HG02759 (cell line): ENCODE data around the gene SMAD7.

Experiments used
- ATAC-seq: cut with Tn5 transposase; IDR thresholded peaks from one replicate; pipeline ENCODE4 v1.9.1; 2021; ENCODE audit warnings: mild to moderate bottlenecking, moderate library complexity; ENCODE audit not compliant: unreplicated experiment

SMAD7 gene

DNA sequence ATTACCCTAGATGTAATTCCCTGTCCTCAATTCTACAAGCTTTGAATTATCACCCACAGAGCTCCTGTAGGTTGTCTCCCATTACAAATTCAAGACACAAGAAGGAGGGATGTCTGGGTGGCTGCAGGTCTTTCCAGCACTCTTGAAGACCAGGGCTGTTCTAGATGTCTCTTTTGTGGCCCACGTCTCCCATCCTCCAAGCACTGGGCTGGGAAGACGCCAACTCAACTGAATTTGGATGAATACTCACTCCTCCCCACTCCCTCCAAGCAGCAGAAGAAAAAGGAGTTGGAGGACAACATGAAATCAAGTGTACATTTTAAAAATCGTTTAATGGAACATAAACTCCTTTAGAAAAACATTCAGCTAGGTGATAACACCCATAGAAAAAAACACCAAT lies 31.2 kb downstream of the SMAD7 start:
- no peak for ATAC-seq

DNA sequence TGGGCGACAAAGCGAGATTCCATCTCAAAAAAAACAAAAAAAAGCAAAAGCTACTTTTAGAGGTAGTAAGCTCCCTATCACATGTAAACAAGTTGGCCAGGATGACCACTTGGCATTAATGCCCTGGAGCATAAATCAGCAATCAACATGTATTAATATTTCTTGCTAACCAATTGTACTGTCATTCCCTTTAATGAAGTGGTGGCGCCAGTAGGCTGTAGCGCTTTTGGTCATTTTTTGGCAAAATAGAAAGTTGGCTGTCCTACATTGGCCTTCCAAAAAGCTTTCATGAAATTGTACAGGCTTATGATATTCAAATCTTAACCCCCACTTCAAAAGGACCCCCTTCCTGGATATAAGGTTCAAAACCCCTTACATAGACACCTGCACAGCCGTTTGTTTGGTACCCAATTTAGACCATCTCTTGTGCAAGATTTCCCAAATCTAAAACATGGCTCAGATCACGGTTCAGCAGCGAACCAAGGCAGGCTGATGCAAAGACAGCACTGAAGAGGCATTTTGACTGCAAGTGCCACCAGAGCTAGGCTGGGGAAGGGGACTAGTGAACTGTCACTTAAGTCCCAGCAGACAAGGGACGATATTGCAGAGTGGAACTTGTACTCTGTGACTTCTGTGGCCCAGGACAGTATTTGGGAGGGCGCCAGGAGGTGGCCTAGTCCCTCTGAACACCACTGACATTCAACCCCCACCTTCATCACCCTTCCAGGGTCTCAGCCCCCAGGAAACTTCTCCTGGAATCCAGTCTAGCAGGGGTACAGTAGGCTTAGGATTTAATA lies 31.9 kb downstream of the SMAD7 start:
- ATAC-seq, result no peak

DNA sequence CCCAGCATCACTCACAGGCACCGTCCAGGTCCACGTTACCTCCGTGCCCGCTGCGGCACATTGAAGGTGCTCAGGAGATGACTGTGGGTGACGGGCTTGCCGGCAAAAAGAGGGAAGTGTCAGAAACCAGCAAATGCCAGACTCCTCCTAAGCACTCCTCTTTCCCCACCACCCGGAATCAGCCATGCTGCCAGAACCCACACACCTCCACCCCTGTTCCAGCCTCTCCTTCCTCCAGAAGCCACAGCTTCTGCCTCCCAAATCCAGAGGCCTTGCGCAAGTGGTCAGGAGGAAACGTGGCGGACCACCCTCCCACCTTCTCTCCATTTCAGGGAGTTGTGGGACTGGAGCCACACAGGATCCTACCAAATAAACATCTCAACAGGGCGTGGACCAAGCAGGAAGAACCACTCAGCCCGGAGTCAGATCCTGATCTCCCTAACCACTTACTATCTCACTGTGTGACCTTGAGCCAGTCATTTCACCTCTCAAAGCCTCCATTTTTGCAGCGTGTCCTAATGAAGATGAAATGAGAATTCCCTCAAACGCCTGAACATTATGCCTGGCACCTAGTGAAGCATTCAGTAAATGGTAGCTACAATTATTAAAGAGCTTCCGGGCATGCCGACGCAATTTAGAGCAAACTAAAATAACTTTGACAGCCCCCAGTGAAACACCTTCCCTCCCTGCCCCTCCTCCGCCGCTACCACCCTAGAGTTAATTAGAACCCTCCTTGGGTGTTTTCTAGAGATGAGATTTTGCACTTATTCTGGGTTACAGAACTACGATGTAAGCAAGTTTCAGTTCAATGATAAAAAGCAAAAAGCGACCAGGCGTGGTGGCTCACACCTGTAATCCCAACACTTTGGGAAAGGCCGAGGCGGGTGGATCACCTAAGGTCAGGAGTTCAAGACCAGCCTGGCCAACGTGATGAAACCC lies 32.9 kb downstream of the SMAD7 start:
- no peak for ATAC-seq

DNA sequence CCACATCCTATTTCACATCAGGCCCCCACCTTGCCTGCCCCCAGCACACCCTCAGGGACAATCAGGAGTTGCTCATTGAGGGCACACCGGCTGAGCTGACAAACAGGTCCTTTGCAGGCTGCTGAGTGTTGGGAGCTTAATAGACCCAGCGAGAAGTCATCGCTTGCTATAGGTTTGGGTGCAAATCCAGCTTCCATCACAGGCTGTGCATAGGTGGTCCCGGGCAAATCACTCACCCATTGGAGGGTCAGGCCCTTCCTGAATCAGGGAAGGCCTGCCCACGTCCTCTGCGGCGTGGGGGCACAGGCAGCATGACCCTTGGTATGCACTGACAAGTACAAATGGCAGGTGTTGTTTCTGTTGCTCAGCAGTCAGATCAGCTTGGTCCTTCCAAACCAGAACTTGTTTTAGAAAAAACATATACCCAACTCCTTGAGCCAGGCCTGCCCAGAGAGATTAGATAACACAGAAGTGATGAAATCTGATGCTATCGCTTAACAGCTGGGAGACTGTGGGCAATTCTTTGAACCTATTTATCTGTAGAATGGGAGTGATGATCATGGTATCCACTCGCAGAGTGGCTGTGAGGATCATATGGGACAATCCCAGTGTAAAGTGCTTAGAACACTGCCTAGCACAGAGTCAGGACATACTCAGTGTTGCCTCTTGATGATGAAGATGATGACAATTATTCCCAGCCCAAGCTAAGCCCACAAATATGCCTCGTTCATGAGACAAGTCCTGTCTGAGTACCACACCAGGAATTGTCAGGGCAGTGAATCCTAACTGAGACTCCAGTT lies 34.9 kb downstream of the SMAD7 start:
- no peak for ATAC-seq

DNA sequence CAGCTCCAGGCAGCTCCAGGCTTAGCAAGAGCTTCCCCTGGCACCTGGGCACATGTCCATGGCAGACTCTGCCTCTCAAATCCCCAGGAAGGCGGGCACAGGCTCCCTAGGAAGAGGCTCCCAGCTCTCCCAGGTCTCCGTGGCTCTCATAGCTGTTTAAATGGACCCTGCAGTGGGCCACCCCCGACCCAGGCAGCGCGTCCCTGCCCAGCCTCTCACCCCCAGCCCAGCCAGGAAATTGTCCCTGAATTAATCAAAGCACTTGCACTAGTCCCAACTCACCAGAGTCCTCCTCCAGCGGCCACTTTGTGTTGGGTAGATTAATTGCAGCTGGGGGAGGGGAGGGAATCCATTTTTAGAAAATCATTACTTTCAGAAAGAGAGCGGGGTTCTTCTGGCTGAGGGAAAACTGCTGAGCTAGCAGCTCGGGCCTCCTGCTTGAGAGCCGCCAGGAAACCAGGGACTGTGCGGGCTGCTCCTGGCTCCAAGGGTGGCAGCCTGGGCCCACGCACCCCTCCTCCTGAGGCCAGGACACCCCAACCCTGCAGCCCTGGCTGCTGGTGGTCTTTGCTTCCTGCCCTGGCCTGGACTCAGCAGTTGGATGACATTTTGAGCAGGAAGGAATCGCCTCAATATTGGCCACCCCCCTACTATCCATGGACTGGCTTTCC lies 36.0 kb downstream of the SMAD7 start:
- no peak for ATAC-seq

DNA sequence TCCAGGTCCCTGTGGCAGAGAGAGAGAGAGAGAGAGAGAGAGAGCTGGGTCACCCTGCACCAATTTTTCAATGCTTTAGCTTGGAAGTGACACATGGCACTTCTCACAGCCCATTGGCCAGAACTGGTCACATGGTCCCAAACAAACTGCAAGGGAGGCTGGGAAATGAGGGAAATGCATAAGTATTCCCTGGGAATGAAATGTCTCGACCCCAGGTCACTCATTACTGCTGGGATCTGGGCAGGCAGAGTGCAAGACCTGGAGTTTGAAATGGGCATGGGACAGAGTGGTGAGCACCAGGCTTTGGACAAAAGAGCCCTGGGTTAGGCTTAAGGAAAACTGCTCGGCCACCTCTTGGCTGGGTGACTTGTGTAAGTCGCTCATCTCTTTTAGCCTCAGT lies 37.0 kb downstream of the SMAD7 start:
- no peak for ATAC-seq

DNA sequence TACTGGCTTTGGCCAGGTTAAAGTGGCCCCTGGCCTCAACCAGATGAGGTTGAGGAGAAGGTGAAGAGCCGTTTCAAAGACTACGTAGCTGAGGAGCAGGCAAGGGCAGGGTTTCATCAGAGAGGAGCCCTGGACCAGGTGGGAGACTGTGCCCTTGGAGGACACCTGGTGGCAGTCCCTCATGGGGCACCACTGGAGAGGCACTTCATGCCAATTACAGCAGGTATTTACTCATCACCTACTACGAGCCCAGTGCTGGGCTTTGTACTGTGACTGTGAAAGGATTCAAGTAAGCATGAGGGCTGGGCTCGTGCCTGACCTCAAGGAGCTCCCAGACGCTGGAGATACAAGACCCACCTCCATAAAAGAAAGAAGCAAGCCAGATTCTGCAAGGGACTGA lies 37.6 kb downstream of the SMAD7 start:
- peak; percentile 50 for ATAC-seq

DNA sequence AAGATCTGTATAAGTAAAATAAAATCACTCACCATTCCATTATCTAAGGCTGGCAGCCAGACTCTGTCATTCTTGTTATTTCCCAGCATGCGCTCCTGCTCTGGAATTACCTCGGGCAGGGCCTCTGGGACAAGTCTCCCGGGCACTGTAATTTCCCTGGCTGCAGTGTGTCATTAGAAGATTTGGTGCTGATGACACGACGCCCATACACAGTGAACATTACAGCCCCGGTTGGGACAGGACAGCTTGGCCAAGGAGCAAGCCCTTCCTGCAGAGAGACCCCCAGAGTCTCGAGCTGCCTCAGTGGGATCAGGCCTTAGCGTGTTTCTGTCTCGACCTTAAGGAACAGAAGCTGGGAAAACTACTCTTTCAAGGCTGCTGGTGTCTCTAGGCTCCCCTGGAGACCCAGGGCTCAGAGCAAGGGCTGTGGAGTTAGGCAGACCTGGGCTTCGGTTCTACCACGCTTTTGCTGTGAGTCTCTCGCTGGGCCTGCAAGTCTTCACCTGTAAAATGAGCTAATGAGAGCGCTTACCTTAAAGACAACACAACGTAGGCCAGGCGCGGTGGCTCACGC lies 39.7 kb downstream of the SMAD7 start:
- no peak for ATAC-seq

DNA sequence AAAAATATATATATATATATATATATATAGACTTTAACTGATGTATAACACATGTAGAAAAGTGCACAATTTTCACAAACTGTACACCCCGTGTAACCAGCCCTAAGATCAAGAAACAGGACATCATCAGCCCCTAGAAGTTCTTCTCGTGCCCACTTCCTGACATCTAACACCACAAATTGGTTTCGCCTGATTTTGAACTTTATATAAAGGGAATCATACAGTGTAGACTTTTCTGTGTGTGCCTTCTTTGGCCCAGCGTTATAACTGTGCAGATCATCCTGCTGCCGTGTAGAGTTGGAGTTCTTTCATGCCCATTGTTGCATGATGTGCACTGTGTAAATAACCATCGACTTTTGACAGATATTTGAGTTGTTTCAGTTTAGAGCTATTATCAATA lies 41.0 kb downstream of the SMAD7 start:
- no peak for ATAC-seq

DNA sequence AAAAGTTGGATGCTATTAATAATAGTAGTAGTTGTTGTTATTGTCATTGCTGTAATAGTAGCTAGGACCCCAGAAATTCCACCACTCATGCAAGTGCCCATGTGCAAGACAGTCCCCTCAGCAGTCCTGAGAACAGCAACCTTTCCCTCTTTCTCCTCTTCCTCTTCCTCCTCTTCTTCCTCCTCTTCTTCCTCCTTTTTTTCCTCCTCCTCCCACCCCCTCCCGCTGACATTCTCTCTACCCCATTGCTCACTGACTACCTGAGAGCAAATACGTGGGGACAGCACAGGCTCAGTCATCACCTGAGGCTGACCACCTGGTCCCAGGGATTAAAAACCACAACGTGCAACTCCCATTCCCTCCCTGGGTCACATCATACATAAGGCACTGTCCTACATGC lies 41.8 kb downstream of the SMAD7 start:
- ATAC-seq, result no peak

DNA sequence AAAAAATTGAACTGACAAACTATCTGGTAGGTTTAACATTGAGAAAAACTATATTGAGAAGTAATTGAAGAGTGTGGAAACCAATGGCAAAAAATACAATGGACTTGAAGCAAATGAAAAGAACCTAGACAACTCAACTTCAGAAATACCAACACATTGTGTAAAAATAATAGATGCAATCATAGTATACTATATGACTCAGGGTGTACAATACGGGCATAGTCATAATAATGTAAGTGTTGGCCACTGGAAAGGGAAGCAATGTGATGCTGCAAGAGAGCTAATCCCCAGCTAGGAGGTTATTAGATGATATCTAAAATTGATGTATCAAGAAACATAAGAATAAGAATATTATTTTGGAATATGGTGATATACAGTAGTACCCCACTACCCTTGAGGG lies 45.3 kb downstream of the SMAD7 start:
- ATAC-seq, result no peak

DNA sequence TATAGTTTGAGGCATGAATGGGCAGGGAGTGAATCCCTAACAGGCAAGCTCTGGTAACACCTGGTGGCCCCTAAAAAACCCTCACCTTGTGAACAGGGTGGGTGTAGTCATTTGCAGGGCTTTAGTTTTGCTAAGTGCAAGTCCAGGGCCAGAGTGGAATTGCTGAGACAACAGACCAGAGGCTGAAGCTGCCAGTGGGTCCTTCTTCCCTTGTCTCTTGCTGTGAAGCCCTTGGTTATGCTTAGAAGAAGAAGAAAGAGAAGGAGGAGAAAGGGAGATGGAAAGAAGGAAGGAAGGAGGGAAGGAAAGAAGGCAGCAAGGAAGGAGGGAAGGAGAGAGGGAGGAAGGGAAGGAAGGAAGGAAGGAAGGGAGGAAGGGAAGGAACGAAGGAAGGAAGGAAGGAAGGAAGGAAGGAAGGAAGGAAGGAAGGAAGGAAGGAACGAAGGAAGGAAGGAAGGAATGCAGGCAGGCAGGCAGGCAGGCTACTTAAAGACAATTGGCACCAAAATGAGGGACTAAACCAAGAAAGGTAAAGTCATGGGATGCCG lies 45.8 kb downstream of the SMAD7 start:
- ATAC-seq, result no peak

DNA sequence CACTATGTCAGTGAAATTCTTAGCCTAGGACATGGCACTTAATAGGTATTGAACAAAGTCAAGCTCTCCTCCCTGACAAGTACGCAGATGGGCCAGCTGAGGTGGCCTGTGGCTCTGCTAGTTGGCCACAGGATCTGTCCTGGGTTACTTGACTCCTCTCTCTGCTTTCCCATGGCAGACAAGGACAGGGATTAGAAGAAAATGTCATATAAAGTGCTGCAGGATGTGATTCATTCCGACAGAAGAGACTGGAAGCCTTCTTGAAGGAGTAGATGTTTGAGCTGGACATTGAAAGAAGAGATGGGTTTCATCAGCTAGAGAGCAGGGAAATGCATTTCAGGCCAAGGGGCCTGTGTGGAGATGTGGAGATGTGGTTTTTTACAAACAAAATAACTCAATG lies 46.7 kb downstream of the SMAD7 start:
- no peak for ATAC-seq

DNA sequence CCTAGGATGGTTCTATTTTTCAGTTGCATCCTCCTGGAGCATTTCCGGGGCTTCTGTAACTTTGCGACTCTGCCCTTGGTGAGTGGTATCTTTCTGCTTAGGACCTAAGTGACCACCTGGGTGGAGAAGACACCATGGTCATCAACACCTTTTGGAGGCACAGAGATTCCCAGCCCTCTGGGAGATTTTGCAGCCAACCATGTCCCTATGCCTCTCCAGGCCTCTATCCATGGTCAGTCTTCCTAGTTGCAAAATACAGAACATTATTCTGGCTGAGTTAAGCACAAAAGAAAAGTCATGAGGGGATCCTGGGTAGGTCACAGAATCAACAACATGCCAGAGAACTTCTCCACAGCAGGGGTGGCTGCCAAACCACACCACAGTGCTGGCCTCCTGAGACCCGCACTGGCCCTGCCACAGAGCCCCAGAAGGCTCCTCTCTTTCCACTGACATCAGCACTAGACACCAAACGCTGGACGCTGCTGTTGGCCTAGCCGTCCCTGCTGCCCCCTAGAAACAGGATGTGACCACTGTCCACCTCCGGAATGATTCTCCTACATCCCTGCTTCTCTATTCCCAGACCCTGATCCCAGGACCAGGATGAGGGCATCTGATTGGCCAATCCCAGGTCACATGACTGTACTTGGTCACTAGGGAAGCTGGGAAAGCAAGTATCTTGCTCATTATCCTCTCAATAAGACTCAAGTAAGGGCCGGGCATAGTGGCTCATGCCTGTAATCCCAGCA lies 47.7 kb downstream of the SMAD7 start:
- ATAC-seq, result no peak

DNA sequence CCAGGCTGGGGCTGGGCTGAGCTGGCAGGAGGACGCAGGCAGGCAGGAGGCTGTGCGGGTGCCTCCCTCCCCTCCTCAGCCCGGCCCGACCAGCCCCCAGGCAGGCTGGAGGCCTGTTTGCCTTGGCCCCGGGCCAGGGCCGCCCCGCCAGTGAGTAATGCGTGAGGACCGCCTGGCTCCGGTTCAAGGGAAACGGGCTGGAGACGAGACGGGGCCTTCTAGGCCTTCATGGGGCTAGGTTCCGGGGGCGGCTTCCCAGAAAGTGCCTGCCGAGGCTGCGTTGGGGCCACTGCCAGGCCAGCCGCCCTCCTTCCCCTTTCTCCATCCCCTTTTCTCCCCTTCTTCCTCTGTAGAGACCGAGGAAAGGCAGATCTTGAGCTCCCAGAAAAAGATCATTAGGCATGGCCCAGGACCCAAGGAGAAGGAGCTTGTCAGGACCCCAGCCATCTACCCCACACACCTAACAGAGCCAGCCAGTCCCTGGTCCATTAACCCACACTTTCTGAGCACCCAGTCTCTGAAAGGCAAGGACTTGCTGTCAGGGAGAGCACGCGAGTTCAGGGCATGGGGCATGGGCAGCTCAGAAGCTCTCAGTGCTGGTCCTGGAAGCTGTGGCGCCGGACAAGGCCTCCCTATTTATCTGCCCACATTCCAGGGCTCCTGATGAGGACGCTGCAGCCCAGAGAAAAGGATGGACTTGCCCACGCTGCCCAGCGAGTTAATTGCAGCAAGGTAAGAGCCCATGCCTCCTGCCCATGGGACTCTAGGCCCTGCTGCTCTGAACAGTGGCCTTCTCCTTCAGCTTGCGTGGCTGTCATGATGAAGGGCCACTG lies 48.5 kb downstream of the SMAD7 start:
- no peak for ATAC-seq

DNA sequence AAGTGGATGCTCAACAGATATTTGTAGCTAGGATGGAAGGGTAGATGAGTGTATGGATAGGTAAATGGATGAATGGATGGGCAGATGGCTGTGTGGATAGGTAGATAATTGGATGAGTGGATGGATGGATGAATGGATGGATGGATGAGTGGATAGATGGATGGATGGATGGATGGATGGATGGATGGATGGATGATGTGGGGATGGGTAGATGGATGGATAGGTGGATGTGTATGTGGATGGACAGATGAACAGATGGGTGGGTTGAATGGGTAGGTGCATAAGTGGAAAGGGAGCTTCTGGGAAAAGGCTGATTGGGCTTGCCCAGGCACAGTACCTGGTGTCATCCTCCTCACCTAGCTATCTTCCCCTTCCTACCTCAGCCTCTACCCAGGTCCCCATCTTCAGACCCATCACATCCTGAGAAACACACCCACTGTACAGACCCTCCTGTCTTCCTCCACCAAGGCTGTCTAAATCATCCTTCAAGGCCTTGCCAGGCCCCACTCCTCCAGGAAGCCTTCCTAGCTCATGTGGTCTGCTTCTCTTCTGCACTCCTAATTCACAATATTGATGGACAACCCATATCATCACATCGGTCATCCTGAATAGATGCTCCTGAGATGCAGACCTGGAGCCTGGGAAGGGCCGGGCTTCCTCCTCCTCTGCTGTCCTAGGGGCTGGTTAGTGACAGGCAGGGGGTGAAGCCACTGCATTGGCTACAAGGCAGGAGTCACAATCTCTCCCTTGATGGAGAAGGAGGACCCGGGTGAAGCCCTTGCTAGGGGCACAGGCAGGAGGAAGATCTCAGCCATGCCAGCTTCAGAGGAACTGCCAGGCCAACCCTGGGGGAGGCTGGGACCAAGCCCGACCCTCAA lies 49.4 kb downstream of the SMAD7 start:
- no peak for ATAC-seq

DNA sequence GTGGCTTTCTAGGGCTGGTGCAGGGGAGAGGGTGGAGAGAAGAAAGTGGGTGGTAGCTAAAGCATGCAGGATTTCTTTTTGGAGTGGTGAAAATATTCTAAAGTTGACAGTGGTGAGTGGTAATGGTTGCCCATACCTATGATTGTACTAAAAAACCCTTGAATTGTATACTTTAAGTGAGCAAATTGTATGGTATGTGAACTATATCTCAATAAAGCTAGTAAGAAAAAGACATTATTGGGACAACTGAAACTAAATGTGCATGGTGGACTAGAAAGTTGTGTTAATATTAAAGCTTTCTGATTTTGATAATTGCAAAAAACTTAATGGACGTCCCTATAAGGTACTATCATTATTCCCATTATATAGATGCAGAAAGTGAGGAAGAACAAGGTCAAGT lies 50.3 kb downstream of the SMAD7 start:
- ATAC-seq, result no peak
